NCI-H146 treated with DMSO at 0.1 percent for 48 hours (cell line): ENCODE data around the gene ETNK2.

Experiments used
- DNase-seq: peaks from one replicate; lab custom pipeline; 2025; ENCODE audit not compliant: unreplicated experiment; lab: John Stamatoyannopoulos, UW

The ETNK2 gene

GRCh38 chr1:204085876-204086275 is 66.0 kb downstream of the ETNK2 start:
- no peak for DNase-seq

GRCh38 chr1:204084247-204084772 is 67.5 kb downstream of the ETNK2 start:
- DNase-seq = peak; percentile 97

DNA sequence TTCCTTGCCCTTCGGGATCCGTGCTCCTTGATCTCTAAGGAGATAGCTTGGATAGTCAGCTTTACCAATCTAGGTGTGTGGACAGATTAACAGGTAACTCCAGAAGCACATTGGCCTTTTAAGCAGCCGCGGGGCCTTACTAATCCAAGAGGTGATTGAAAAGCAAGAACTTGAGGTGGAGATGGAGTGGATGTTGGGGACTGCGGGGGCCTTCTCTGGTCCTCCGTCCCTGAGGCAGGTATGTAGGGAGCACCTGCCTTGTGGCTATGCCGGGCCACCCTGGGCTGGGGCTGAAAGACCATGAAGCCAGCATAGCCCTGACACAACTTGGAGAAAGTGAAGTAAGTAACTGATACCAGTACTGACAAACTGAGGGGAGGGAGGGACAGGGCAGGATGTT is 68.4 kb downstream of the ETNK2 start:
- DNase-seq = no peak

DNA sequence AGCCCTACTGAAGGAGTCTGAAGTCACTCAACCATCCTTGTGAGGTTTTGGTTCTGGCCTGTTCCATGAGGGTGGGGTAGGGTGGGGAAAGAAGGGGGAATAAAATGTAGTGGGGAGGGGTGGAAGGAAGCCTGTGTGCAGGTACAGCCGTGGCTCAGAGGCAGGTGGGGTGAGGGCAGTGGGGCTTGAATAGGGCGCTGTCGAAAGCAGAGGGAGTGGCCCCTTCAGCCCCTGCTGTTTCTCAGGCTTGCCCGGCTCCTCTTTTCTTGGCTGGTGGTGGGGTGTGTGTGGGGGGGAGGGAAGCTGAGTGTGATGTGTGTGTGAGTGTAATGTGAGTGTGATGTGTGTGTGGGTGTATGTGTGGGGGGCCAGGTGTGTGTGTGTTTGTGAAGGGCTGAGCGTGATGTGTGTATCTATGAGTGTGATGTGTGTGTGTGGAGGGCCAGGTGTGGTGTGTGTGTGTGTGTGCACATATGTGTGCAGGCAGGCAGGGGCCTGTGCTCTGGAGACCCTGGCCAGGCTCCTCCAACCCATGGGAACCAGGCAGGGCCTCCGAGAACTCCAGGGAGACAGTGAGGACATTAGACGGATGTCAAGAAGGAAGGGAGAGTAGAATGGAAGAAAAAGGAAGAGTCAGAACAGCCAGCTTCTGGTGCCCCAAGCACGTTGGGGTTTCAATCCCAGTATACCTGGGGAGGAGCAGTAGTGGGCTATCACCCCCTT is 69.9 kb downstream of the ETNK2 start:
- no peak for DNase-seq

DNA sequence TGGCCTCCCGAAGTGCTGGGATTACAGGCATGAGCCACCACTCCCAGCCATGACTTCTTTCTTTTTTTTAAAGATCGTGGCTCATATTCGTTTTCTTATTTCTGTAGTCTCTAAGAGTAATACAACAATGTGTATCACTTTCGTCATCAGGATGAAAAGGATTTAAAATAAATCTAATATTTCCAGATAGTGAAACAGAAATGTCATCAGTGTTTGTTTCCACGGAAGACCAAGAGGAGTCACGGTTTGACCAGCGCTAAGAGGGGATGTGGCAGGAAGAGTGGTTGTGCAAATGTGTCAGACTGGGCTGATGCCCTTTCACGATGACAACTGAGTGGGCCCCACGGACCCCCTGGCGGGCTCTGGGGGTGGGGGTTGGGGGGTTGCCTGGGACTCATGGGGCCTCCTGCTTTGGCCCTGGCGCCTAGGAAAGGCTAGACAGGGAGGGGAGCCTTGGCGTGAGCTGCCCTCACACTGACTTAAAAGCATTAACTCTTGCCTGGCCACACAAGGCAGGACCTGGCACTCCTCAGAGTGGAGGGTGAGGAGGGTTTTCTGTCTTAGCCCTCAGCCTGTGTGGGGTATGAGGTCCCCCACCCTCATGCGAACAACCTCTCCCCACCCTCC is 70.6 kb downstream of the ETNK2 start:
- DNase-seq = no peak
